Hepatocyte (in vitro differentiated cells): ENCODE results near the gene SPTBN2.

ENCODE experiments used
- EZH2 ChIP-seq: fragments of 200-600 bp; sonication (generic); IDR thresholded peaks from 2 replicates; pipeline ENCODE4 v1.6.1; 2016; ENCODE audit warnings: antibody characterized with exemption, mild to moderate bottlenecking, borderline replicate concordance
- EZH2phosphoT487 ChIP-seq: fragments of 200-600 bp; sonication (generic); IDR thresholded peaks from one replicate; pipeline ENCODE4 v1.6.1; 2018; ENCODE audit warnings: antibody characterized with exemption, mild to moderate bottlenecking, low read depth, moderate library complexity; ENCODE audit not compliant: unreplicated experiment, severe bottlenecking
- TF ChIP-seq, protein P1 (sequence below): fragments of 200-600 bp; sonication (generic); IDR thresholded peaks from 2 replicates; pipeline ENCODE4 v1.5.1; 2016; ENCODE audit warnings: antibody characterized with exemption, mild to moderate bottlenecking; ENCODE audit not compliant: poor library complexity

DNA sequence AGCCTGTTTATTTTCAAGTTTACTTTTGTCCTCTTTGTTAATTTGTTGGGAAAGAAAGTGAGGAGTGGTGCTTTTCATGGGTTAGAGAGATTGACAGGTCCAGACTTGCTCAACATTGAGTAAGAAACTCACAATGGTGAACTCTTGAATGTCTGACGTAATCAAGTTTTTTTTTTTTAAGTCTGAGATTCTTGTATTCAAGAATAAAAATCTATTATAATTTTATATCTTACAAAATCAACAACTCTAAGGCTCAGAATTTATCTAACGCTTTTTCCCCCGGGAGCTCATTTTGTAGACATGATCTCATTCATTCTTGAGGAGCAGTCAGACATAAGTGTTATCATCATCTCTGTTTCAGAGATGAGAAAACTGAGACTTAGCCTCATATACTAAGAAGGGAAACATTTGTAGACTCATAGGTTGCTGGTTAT is 39.1 kb upstream of the SPTBN2 start:
- TF ChIP-seq, protein P1, sequence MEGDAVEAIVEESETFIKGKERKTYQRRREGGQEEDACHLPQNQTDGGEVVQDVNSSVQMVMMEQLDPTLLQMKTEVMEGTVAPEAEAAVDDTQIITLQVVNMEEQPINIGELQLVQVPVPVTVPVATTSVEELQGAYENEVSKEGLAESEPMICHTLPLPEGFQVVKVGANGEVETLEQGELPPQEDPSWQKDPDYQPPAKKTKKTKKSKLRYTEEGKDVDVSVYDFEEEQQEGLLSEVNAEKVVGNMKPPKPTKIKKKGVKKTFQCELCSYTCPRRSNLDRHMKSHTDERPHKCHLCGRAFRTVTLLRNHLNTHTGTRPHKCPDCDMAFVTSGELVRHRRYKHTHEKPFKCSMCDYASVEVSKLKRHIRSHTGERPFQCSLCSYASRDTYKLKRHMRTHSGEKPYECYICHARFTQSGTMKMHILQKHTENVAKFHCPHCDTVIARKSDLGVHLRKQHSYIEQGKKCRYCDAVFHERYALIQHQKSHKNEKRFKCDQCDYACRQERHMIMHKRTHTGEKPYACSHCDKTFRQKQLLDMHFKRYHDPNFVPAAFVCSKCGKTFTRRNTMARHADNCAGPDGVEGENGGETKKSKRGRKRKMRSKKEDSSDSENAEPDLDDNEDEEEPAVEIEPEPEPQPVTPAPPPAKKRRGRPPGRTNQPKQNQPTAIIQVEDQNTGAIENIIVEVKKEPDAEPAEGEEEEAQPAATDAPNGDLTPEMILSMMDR: no peak
- TF ChIP-seq EZH2 (no peak), EZH2phosphoT487 (no peak)
